Suprapubic skin (tissue), 3 donors: Measurements from ENCODE around the gene UPF2.

ENCODE experiments used
- CTCF ChIP-seq, 2 donors: fragments of 200-600 bp in 1 of 2; fragments of 450-650 bp in 1 of 2; sonication (generic) in 1 of 2; IDR thresholded peaks; one replicate each; pipeline ENCODE4 v1.5.1; 2016 to 2019; ENCODE audit warnings: antibody characterized with exemption in 2 of 2, mild to moderate bottlenecking in 1 of 2, moderate library complexity in 1 of 2
- EP300 ChIP-seq: sonication (generic); formaldehyde crosslinking; IDR thresholded peaks from one replicate; pipeline ENCODE4 v1.6.1; 2017; ENCODE audit warnings: antibody characterized with exemption

- TF ChIP-seq CTCF (IDR thresholded peaks at IDR 0.05), result no peak
- TF ChIP-seq EP300, result no peak
These were observed 123.3 kb downstream of the UPF2 start for GRCh38 chr10:11919271-11919670.
